Inflammatory macrophage treated with lipopolysaccharide for 1 hour (primary cell): ENCODE data around the gene ADAMTS6.

ENCODE experiments used
- DNase-seq, 2 donors: peaks; one replicate each; pipeline ENCODE4 v3.0.0-alpha.2; 2020 to 2022

ADAMTS6 gene

DNA sequence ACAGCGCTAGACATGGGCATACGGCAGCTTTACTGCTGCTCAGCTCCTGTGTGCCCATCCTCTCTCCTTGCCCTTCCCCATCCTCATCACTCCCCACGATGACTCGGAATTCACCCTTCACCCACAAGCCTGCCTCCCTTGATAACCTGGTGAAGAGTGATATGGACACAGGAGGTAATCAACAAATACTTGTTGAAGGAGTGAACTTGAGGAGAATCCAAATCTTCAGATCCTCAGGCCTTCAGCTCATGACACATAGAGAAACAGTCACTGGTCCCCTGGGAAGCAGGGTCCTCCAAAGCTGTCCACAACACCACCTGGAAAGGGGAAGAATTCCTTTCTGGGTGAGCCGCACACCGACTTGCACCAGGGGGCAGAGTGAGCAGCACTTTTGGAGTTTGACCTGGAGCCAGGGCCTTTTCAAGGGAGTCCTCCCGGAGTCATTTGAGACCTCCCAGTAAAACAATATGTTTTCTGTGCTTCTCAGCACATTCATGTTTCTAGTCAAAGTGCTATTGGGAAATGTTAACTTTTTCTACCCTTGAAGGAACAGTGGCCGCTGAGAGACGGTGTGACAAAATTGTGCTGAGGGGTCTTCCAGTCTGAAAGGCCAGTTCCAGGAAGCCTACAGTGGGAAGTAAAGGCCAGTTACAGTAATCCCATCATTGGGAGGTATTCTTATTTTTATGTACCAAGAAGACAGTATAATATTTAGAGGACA is 380.6 kb downstream of the ADAMTS6 start:
- peak in 1 of 2 donors; percentile 16 for DNase-seq
